Mesenchymal stem cell (in vitro differentiated cells and primary cell): ENCODE measurements around the gene IGF1R.
A peak's percentile ranks its signal among the peaks of the same experiment; 100 is the strongest.

Source experiments
- DNase-seq: peaks from one replicate; pipeline ENCODE4 v3.0.0-alpha.2; 2013
- H2AFZ ChIP-seq: one replicate; pipeline ENCODE4 v1.6.1; 2013; ENCODE audit warnings: low read depth, mild to moderate bottlenecking, control low read depth, inconsistent platforms, low read length, moderate library complexity
- H2AK5ac ChIP-seq: 2 replicates; pipeline ENCODE4 v1.6.1; 2013; ENCODE audit warnings: low read length, moderate library complexity, mild to moderate bottlenecking, inconsistent platforms; ENCODE audit not compliant: severe bottlenecking
- H2BK120ac ChIP-seq: one replicate; pipeline ENCODE4 v1.6.1; 2013; ENCODE audit warnings: low read depth, mild to moderate bottlenecking, inconsistent platforms, low read length, moderate library complexity
- H2BK12ac ChIP-seq, 2 experiments: one replicate each; pipeline ENCODE4 v1.6.1; 2013; ENCODE audit warnings: inconsistent platforms in 2 of 2, low read length in 2 of 2, mild to moderate bottlenecking in 2 of 2, moderate library complexity in 2 of 2, control low read depth in 1 of 2
- H2BK15ac ChIP-seq: one replicate; pipeline ENCODE4 v1.6.1; 2013; ENCODE audit warnings: mild to moderate bottlenecking, low read depth, inconsistent platforms; ENCODE audit not compliant: poor library complexity, severe bottlenecking
- H2BK5ac ChIP-seq: 2 replicates; pipeline ENCODE4 v1.6.1; 2013; ENCODE audit warnings: low read depth, mild to moderate bottlenecking, low read length, control low read depth, inconsistent platforms; ENCODE audit not compliant: poor library complexity, severe bottlenecking
- H3K14ac ChIP-seq, 2 experiments: one replicate each; pipeline ENCODE4 v1.6.1; 2013; ENCODE audit warnings: inconsistent platforms in 2 of 2, low read length in 2 of 2, control low read depth in 1 of 2, mild to moderate bottlenecking in 1 of 2, moderate library complexity in 1 of 2
- H3K18ac ChIP-seq, 2 experiments: one replicate each; pipeline ENCODE4 v1.6.1; 2013; ENCODE audit warnings: inconsistent platforms in 2 of 2, low read length in 2 of 2, control low read depth in 1 of 2, low read depth in 1 of 2, mild to moderate bottlenecking in 1 of 2
- H3K23ac ChIP-seq, 2 experiments: one replicate each; pipeline ENCODE4 v1.6.1; 2013; ENCODE audit warnings: inconsistent platforms in 2 of 2, low read length in 2 of 2, mild to moderate bottlenecking in 2 of 2, moderate library complexity in 2 of 2, control low read depth in 1 of 2
- H3K27ac ChIP-seq: 2 replicates; pipeline ENCODE4 v1.5.1; 2013; ENCODE audit warnings: mild to moderate bottlenecking, moderate library complexity, low read length, control low read depth, inconsistent platforms; ENCODE audit not compliant: poor library complexity, severe bottlenecking
- H3K27me3 ChIP-seq, 2 experiments: 2 replicates each; pipeline versions ENCODE4 v1.6.1 to v1.7.0; 2013; ENCODE audit warnings: low read length in 2 of 2, mild to moderate bottlenecking in 2 of 2, moderate library complexity in 2 of 2, control low read depth in 1 of 2, inconsistent platforms in 1 of 2; ENCODE audit not compliant: control insufficient read depth in 1 of 2, insufficient read depth in 1 of 2
- H3K36me3 ChIP-seq, 2 experiments: 2 replicates each; pipeline versions ENCODE4 v1.6.1 to v1.7.0; 2013; ENCODE audit warnings: low read length in 2 of 2, control low read depth in 1 of 2, inconsistent platforms in 1 of 2, low read depth in 1 of 2, mild to moderate bottlenecking in 1 of 2; ENCODE audit not compliant: insufficient read depth in 2 of 2, control insufficient read depth in 1 of 2
- H3K4ac ChIP-seq, 2 experiments: one replicate each; pipeline ENCODE4 v1.6.1; 2013; ENCODE audit warnings: inconsistent platforms in 2 of 2, low read length in 2 of 2, mild to moderate bottlenecking in 2 of 2, moderate library complexity in 2 of 2, control low read depth in 1 of 2, low read depth in 1 of 2
- H3K4me1 ChIP-seq: 2 replicates; pipeline ENCODE4 v1.6.1; 2013; ENCODE audit warnings: low read depth, low read length, control low read depth; ENCODE audit not compliant: control insufficient read depth, insufficient read depth
- H3K4me2 ChIP-seq: 2 replicates; pipeline ENCODE4 v1.6.1; 2013; ENCODE audit warnings: low read length, mild to moderate bottlenecking, inconsistent platforms; ENCODE audit not compliant: poor library complexity, severe bottlenecking
- H3K4me3 ChIP-seq, 2 experiments: 2 replicates each; pipeline versions ENCODE4 v1.5.1 to v1.7.0; 2013; ENCODE audit warnings: low read length in 2 of 2, mild to moderate bottlenecking in 2 of 2, control low read depth in 1 of 2, low read depth in 1 of 2; ENCODE audit not compliant: insufficient read depth in 1 of 2
- H3K79me1 ChIP-seq: replicated peaks from 2 replicates; pipeline ENCODE4 v1.6.1; 2013; ENCODE audit warnings: mild to moderate bottlenecking, control low read depth, low read length, inconsistent platforms; ENCODE audit not compliant: poor library complexity, severe bottlenecking
- H3K9ac ChIP-seq: 2 replicates; pipeline ENCODE4 v1.7.0; 2013; ENCODE audit warnings: mild to moderate bottlenecking, low read length, moderate library complexity
- H3K9me3 ChIP-seq: 2 replicates; pipeline ENCODE4 v1.7.0; 2013; ENCODE audit warnings: mild to moderate bottlenecking, low read length; ENCODE audit not compliant: control insufficient read depth
- H4K8ac ChIP-seq: one replicate; pipeline ENCODE4 v1.6.1; 2013; ENCODE audit warnings: inconsistent platforms, mild to moderate bottlenecking, low read length, moderate library complexity
- H4K91ac ChIP-seq: one replicate; pipeline ENCODE4 v1.6.1; 2013; ENCODE audit warnings: mild to moderate bottlenecking, low read length, inconsistent platforms
- WGBS: methylation state at CpG from one replicate; pipeline ENCODE4 v1.1.7; 2013; ENCODE audit warnings: mixed read lengths; 5-methylcytosine and 5-hydroxymethylcytosine counted together

IGF1R gene

GRCh38 chr15:98855815-98856531, 207.6 kb downstream of the IGF1R start:
- H3K23ac ChIP-seq = peak overlapping the region in 1 of 2 experiments; percentile 75
- 84% methylated on average over 10 of the region's 10 CpGs for WGBS
- peak overlapping the region in 1 of 2 experiments; percentile 13 for H3K18ac ChIP-seq
- H3K14ac ChIP-seq = no peak overlapping the region
- peaks cover 27% of the 10 kb centered on the region for H3K4me1 ChIP-seq
- no peak overlapping the region for H4K8ac ChIP-seq
- no peaks in the 10 kb centered on the region for H3K9me3 ChIP-seq
- H3K27ac ChIP-seq = peak overlapping the region; percentile 75
- H3K79me1 ChIP-seq = peaks cover 10% of the 10 kb centered on the region
- H3K9ac ChIP-seq = peak overlapping the region; percentile 31
- peak overlapping the region; percentile 66 for H2BK15ac ChIP-seq
- no peak overlapping the region for H2BK120ac ChIP-seq
- H3K27me3 ChIP-seq = no peaks in the 10 kb centered on the region
- H2AK5ac ChIP-seq = peak overlapping the region; percentile 24
- no peak for DNase-seq
- no peaks in the 10 kb centered on the region for H3K36me3 ChIP-seq
- H3K4me3 ChIP-seq = no peak overlapping the region
- no peak overlapping the region for H4K91ac ChIP-seq
- H2BK12ac ChIP-seq = peak overlapping the region in 1 of 2 experiments; percentile 15
- H3K4ac ChIP-seq = no peak overlapping the region
- no peak overlapping the region for H3K4me2 ChIP-seq
- no peak overlapping the region for H2AFZ ChIP-seq
- H2BK5ac ChIP-seq = no peak overlapping the region

DNA sequence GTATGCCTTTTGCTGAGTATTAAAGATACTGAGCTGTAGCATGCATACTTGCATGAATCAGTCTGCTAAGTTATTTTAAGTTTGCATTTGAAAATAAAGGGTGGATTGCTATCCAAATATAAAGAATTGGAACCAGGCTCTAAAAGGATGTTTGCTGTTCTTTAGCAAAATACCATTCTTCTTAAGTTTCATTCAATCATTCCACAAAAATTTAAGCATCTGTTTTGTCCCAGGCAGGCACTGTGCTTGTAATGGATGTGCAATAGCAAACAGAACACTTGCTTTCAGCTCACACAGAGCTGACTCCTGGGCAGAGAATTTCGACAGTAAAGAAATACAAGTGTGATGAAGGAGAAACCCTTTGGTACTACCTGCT, 208.2 kb downstream of the IGF1R start:
- no peak overlapping the region for H4K8ac ChIP-seq
- no peak overlapping the region for H3K4me3 ChIP-seq
- no peak overlapping the region for H3K4ac ChIP-seq
- peak; percentile 68 for DNase-seq
- H2AK5ac ChIP-seq = no peak overlapping the region
- no peak overlapping the region for H3K4me2 ChIP-seq
- no peak overlapping the region for H2BK12ac ChIP-seq
- no peak overlapping the region for H2AFZ ChIP-seq
- H3K4me1 ChIP-seq = peaks cover 22% of the 10 kb centered on the region
- no peak overlapping the region for H3K23ac ChIP-seq
- no peak overlapping the region for H3K14ac ChIP-seq
- 60% methylated on average over 1 of the region's 1 CpG for WGBS
- H3K9ac ChIP-seq = peak overlapping the region; percentile 31
- H2BK5ac ChIP-seq = no peak overlapping the region
- no peak overlapping the region for H2BK15ac ChIP-seq
- no peak overlapping the region for H2BK120ac ChIP-seq
- no peaks in the 10 kb centered on the region for H3K36me3 ChIP-seq
- no peak overlapping the region for H4K91ac ChIP-seq
- no peaks in the 10 kb centered on the region for H3K9me3 ChIP-seq
- H3K18ac ChIP-seq = no peak overlapping the region
- H3K27ac ChIP-seq = peak overlapping the region; percentile 59
- H3K79me1 ChIP-seq = peaks cover 11% of the 10 kb centered on the region
- no peaks in the 10 kb centered on the region for H3K27me3 ChIP-seq

- Histone ChIP-seq H3K27ac (no peak overlapping the region), H3K14ac (no peak overlapping the region), H3K4me2 (no peak overlapping the region), H2BK120ac (no peak overlapping the region), H3K27me3 (no peaks in the 10 kb centered on the region), H3K4me3 (peak overlapping the region in 1 of 2 experiments; percentile 5), H3K4me1 (peaks cover 18% of the 10 kb centered on the region), H3K18ac (peak overlapping the region in 1 of 2 experiments; percentile 47), H3K9ac (peak overlapping the region; percentile 50), H4K8ac (peak overlapping the region; percentile 57), H4K91ac (peak overlapping the region; percentile 12), H3K36me3 (no peaks in the 10 kb centered on the region), H3K23ac (no peak overlapping the region), H3K79me1 (peaks cover 14% of the 10 kb centered on the region), H3K4ac (peak overlapping the region in 1 of 2 experiments; percentile 48), H2AK5ac (no peak overlapping the region), H3K9me3 (no peaks in the 10 kb centered on the region), H2AFZ (no peak overlapping the region), H2BK5ac (no peak overlapping the region), H2BK12ac (peak overlapping the region in 1 of 2 experiments; percentile 21), H2BK15ac (peak overlapping the region; percentile 16)
- 82% methylated on average over 9 of the region's 9 CpGs for WGBS
- no peak for DNase-seq
These were observed 210.3 kb downstream of the IGF1R start for GRCh38 chr15:98858610-98859023.

DNA sequence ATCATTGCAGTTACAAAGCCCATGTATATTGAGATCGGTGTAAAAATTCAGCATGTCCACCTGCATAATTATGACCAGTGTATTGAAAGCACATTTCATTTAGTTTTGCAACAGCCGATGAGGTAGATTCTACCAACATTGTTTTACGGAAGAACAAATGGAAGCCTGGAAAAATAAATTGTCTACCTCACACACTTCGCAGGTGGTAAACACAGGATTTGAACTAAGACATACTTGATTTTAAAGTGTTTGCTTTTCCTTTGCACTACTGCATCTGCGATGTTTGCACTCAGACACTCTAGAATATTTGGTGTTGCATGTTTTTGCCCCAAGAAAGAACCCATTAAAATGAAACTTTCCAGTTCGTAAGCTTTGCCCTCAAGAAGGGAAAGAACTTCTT, 210.8 kb downstream of the IGF1R start:
- no peak overlapping the region for H3K14ac ChIP-seq
- no peak overlapping the region for H4K8ac ChIP-seq
- no peaks in the 10 kb centered on the region for H3K27me3 ChIP-seq
- no peak overlapping the region for H2BK12ac ChIP-seq
- no peak overlapping the region for H3K4me3 ChIP-seq
- no peak overlapping the region for H3K18ac ChIP-seq
- H3K4me2 ChIP-seq = no peak overlapping the region
- no peaks in the 10 kb centered on the region for H3K9me3 ChIP-seq
- H3K23ac ChIP-seq = no peak overlapping the region
- peaks cover 15% of the 10 kb centered on the region for H3K4me1 ChIP-seq
- H3K27ac ChIP-seq = no peak overlapping the region
- H2BK5ac ChIP-seq = no peak overlapping the region
- no peak overlapping the region for H3K9ac ChIP-seq
- H2BK120ac ChIP-seq = no peak overlapping the region
- H3K79me1 ChIP-seq = peaks cover 16% of the 10 kb centered on the region
- 99% methylated on average over 6 of the region's 6 CpGs for WGBS
- H3K4ac ChIP-seq = no peak overlapping the region
- H4K91ac ChIP-seq = no peak overlapping the region
- H2AFZ ChIP-seq = no peak overlapping the region
- no peak overlapping the region for H2BK15ac ChIP-seq
- H2AK5ac ChIP-seq = no peak overlapping the region
- DNase-seq = no peak
- H3K36me3 ChIP-seq = no peaks in the 10 kb centered on the region
